ENCODE results near the gene POM121L2. TPM values are rescaled to one million over a fixed set of nuclear protein-coding genes. Genes with fewer than 3 reads are reported as not detected.

Gene POM121L2
- total RNA-seq, 1 experiment from 2014 or later: not detected

DNA sequence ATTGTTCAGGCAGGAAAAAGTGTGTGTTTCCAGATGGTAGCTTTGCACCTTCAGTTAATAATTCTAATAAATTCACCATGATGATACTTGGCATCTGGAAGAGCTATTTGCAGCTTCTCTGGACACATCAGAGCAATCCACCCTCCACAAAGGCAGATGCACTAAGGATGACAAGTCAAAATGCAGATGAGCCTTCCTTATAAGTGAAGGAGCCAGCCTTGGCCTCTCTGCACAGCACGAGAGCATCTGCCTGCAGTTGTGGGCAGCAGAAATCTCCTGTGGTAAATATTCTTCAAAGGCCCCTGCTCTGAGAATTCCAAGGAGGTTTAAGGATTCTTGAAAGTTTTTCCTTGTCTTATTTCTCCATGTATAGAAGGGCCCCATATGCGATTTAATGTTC lies 6.9 kb upstream of the POM121L2 start:
- no peak for ATAC-seq
- ChIA-PET POLR2A (no interaction called here), CTCF (no interaction called here), RAD21 (ENCODE audit: low non-redundant PET in 1 of 2, low total read pairs in 2 of 2, uncharacterized antibody in 2 of 2, unreplicated experiment in 2 of 2) (no interaction called here)
- Histone ChIP-seq H3K9ac (ENCODE audit: low read length) (no peak overlapping the region), H3K9me3 (ENCODE audit: control insufficient read depth in 1 of 2, insufficient read depth in 1 of 2, low read depth in 1 of 2, low read length in 2 of 2) (no peaks in the 10 kb centered on the region), H4K20me1 (ENCODE audit: insufficient read depth) (no peaks in the 10 kb centered on the region), H3K27me3 (ENCODE audit: insufficient read depth, low read length) (no peaks in the 10 kb centered on the region), H3K79me2 (ENCODE audit: insufficient read depth, low read length) (no peaks in the 10 kb centered on the region), H3K4me1 (ENCODE audit: control insufficient read depth in 1 of 2, insufficient read depth in 2 of 2, low read length in 2 of 2) (no peaks in the 10 kb centered on the region), H2AFZ (ENCODE audit: low read depth, low read length, poor library complexity, severe bottlenecking) (peak overlapping the region; percentile 77), H3K27ac (ENCODE audit: low read depth, low read length) (no peak overlapping the region), H3K36me3 (ENCODE audit: control insufficient read depth in 1 of 2, insufficient read depth in 2 of 2, low read length in 2 of 2) (no peaks in the 10 kb centered on the region), H3K4me3 (replicated peaks in 1 of 2; ENCODE audit: low read depth in 1 of 2, low read length in 2 of 2) (no peak overlapping the region), H3K4me2 (ENCODE audit: low read length) (no peak overlapping the region), H3K9me2 (ENCODE audit: insufficient read depth) (no peaks in the 10 kb centered on the region; the same call in 1 of the 2 replicates)
- no TSS peak for BruUV-seq (replicated peaks)
- DNase-seq (ENCODE audit: low read depth, low spot score): no peak
- TF ChIP-seq REST (IDR thresholded peaks at IDR 0.05; ENCODE audit: low read depth): no peak
- no peak for TF ChIP-seq EZH2 (IDR thresholded peaks at IDR 0.05)
- no peak for TF ChIP-seq ZNF274 (IDR thresholded peaks at IDR 0.05; ENCODE audit: low read depth, low read length)
- TF ChIP-seq EGR1 (IDR thresholded peaks at IDR 0.05; ENCODE audit: low read depth): no peak
- TF ChIP-seq RAD21 (IDR thresholded peaks at IDR 0.05; ENCODE audit: low read depth): no peak
- TF ChIP-seq SRF (IDR thresholded peaks at IDR 0.05; ENCODE audit: low read depth): no peak
- TF ChIP-seq YY1 (IDR thresholded peaks at IDR 0.05; ENCODE audit: extremely low read depth, insufficient replicate concordance, low read depth, low read length): no peak
- TF ChIP-seq EZH2phosphoT487 (IDR thresholded peaks at IDR 0.05; ENCODE audit: borderline replicate concordance): no peak
- TF ChIP-seq ZFX (IDR thresholded peaks at IDR 0.05): no peak
- no peak for TF ChIP-seq POLR2AphosphoS5 (IDR thresholded peaks at IDR 0.05; ENCODE audit: low read depth, low read length)
- no peak for TF ChIP-seq ELF1 (IDR thresholded peaks at IDR 0.05; ENCODE audit: borderline replicate concordance, low read depth)
- no peak for TF ChIP-seq CEBPB (IDR thresholded peaks at IDR 0.05; ENCODE audit: low read depth)
- intact Hi-C loops (cut with micrococcal nuclease): no loop called here
